ENCODE data around the gene KRTAP10-3. TPM values are rescaled to one million over a fixed set of nuclear protein-coding genes. Genes with fewer than 3 reads are reported as not detected.
"Not testable (repeated sequence)": the region's sequence is repeated elsewhere in the genome, so short reads cannot be mapped to it uniquely, and the experiment has no call there.

The KRTAP10-3 gene
- total RNA-seq, 4 donors from 2014 or later, result not detected

GRCh38 chr21:44574457-44575306, 16.1 kb upstream of the KRTAP10-3 start:
- Histone ChIP-seq H3K4me1 (no peaks in the 10 kb centered on the region), H3K4me3 (no peak overlapping the region), H3K9me3 (no peaks in the 10 kb centered on the region), H3K27ac (no peak overlapping the region), H3K36me3 (no peaks in the 10 kb centered on the region), H3K27me3 (peaks cover 0 to 18% (median 2%) of the 10 kb centered on the region in 3 donors)
- in situ Hi-C loops (cut with MboI; ENCODE audit: low sequenced_read_pairs in 4 of 4), result no loop called here
- ATAC-seq, result no peak
- TF ChIP-seq POLR2A (IDR thresholded peaks at IDR 0.05) (no peak), CTCF (IDR thresholded peaks at IDR 0.05 in 4 of 5, conservative IDR thresholded peaks at IDR 0.05 in 1 of 5) (no peak)
- intact Hi-C loops (cut with DNase I; ENCODE audit: low total_unique reads), result no loop called here
- DNase-seq, result no peak

- intact Hi-C loops (cut with DNase I; ENCODE audit: low total_unique reads); in situ Hi-C loops (cut with MboI; ENCODE audit: low sequenced_read_pairs in 4 of 4); H3K9me3 ChIP-seq; H3K4me1 ChIP-seq; ATAC-seq; H3K4me3 ChIP-seq; DNase-seq; H3K36me3 ChIP-seq; H3K27ac ChIP-seq: not testable (repeated sequence)
- peaks cover 0 to 18% (median 2%) of the 10 kb centered on the region in 3 donors for H3K27me3 ChIP-seq
Observed at GRCh38 chr21:44573630-44574456, 15.2 kb upstream of the KRTAP10-3 start, which contains the start of gene KRTAP10-4. KRTAP10-4 (plus strand) TSS chr21:44573729; CDS start chr21:44573759, 30 bp downstream.

GRCh38 chr21:44572959-44573583, 14.5 kb upstream of the KRTAP10-3 start:
- Histone ChIP-seq H3K27me3 (peaks cover 0 to 20% (median 2%) of the 10 kb centered on the region in 3 donors), H3K4me3 (no peak overlapping the region), H3K27ac (no peak overlapping the region), H3K4me1 (no peaks in the 10 kb centered on the region), H3K9me3 (no peaks in the 10 kb centered on the region), H3K36me3 (no peaks in the 10 kb centered on the region)
- DNase-seq (no peak), ATAC-seq (no peak)
- in situ Hi-C loops (cut with MboI; ENCODE audit: low sequenced_read_pairs in 4 of 4) (no loop called here), intact Hi-C loops (cut with DNase I; ENCODE audit: low total_unique reads) (no loop called here)
- TF ChIP-seq CTCF (IDR thresholded peaks at IDR 0.05 in 4 of 5, conservative IDR thresholded peaks at IDR 0.05 in 1 of 5) (no peak), POLR2A (IDR thresholded peaks at IDR 0.05) (no peak)

- ATAC-seq, result no peak
- no peaks in the 10 kb centered on the region for H3K9me3 ChIP-seq
- H3K27ac ChIP-seq, result no peak overlapping the region
- TF ChIP-seq POLR2A (IDR thresholded peaks at IDR 0.05), result no peak
- no peak for TF ChIP-seq CTCF (IDR thresholded peaks at IDR 0.05 in 4 of 5, conservative IDR thresholded peaks at IDR 0.05 in 1 of 5)
- in situ Hi-C loops (cut with MboI; ENCODE audit: low sequenced_read_pairs in 4 of 4), result no loop called here
- H3K36me3 ChIP-seq, result no peaks in the 10 kb centered on the region
- no peak overlapping the region for H3K4me3 ChIP-seq
- intact Hi-C loops (cut with DNase I; ENCODE audit: low total_unique reads), result no loop called here
- H3K27me3 ChIP-seq, result peaks cover 0 to 23% (median 2%) of the 10 kb centered on the region in 3 donors
- no peaks in the 10 kb centered on the region for H3K4me1 ChIP-seq
- DNase-seq, result no peak
Observed at GRCh38 chr21:44571844-44572782, 13.5 kb upstream of the KRTAP10-3 start.

All from gastrocnemius medialis (tissue), 4 donors.